NCI-H2171 (cell line): ENCODE measurements around the gene CLIC5.

Experiments used
- DNase-seq: peaks from one replicate; lab custom pipeline; 2025; lab: John Stamatoyannopoulos, UW

CLIC5 gene

GRCh38 chr6:45895569-45895968, 120.1 kb downstream of the CLIC5 start:
- DNase-seq: no peak

DNA sequence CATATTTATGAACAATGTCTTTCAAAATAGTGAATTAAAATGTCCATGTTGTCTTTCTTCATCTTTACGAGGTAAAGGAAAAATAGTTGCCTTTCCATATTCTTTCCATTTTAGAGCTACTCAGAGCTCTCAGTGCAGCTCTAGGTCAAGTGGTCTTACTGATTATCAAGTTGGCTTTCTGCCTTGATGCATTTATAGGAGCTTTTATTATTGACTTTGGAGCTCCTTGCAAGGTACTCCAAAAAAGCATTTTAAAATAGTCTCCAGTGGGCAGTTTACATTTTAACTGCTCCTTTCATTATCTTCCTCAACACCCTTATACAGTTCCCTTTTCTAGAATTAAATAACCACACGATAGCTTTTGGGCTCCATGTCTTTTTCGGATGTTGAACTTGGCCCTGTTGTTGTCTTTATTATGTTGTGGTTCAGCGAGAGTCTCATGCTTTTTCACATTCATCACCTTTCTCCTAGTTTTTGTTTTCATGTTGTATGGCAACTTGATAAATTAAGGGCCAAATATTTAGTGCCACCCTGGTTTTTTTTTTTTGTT, 122.9 kb downstream of the CLIC5 start:
- no peak for DNase-seq

DNA sequence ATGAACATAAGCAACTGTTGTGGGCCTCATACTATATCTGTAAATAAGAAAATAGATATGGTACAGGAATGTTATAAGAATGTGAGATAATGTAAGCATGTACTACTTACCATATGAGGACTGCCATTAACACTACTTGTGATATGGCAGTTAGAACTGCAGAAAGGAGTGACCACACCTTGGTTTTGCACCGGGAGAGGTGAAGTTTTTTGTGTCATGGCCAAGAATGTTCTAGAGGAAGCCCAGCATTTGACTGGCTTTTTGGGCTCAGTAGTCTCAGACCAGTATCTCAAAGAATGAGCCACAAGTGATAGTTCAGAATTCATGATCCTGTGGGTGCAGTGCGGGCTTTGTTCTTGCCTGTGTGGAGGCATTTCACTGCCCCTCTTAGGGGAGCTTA, 123.5 kb downstream of the CLIC5 start:
- DNase-seq: no peak

GRCh38 chr6:45886776-45887175, 128.9 kb downstream of the CLIC5 start:
- no peak for DNase-seq

GRCh38 chr6:45884336-45884735, 131.3 kb downstream of the CLIC5 start:
- DNase-seq: no peak

DNA sequence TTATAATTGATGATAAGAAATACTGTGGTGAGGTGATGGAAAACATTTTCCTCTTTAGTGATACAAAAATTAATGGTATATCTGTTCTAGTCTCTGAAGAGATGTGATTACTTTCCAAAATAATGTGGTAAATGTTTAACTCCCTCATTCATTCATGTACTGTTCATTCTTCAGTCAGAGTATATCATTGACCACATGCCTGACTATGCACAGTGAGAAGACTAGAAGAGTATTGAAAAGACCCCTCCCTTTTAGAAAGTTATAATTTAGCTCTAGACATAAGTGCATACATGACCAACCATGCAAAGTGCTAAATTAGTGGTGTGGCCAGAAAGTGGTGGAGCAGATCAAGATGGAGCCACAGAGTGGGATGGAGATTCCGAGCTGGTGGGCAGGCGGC, 133.0 kb downstream of the CLIC5 start:
- DNase-seq: no peak

DNA sequence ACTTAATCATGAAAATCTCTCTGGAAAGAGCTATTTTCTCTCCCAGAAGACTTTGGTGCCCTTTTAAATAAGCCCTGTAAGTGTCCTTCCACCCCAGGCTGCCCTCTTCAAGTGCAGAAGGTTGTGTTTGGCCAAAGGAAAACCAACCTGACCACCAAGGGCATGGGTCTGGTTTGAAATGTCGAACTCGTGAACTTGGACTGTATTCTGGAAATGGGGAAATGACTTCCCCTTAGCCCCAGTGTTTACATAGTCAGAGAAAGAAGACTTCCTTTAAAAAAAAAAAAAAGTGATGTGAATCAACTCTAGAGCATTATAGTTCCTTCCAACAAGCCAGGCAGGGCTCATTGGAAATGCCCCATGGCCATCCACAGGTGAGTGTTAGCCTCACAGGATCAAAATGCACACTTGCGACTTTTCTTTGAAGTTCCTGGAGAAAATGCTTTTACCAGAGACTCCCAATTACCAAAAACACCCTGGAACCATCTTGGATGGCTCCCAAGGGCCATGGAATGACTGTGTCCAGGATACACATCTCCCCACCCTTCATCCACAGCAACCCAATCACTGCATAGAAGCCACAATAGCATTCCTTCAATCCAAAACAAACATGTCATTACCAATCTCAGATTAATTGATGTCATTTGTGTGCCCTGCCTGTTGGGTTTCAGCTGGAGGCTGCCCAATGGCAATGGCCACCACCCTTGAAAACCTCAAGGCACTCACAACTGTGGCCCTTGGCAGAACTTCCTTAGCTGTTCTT, 133.8 kb downstream of the CLIC5 start:
- no peak for DNase-seq

DNA sequence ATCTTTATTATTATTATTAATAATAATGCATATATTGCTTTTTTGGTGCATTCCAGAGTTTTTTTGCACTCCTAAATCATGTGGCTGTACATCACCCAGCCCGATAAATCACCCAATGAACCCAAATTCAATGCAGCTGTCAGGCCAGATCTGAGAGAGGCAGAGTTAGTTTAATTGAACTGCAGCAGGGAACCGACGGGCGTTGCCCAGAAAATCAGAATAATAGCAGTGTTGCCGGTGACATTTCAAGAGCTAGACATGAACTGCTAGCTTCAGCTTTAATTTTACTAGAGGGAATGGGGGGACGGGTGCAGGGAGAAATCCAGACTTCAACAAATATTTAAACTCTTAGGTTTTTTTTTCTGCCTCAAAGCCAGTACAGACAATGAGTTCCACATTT, 135.0 kb downstream of the CLIC5 start:
- no peak for DNase-seq

DNA sequence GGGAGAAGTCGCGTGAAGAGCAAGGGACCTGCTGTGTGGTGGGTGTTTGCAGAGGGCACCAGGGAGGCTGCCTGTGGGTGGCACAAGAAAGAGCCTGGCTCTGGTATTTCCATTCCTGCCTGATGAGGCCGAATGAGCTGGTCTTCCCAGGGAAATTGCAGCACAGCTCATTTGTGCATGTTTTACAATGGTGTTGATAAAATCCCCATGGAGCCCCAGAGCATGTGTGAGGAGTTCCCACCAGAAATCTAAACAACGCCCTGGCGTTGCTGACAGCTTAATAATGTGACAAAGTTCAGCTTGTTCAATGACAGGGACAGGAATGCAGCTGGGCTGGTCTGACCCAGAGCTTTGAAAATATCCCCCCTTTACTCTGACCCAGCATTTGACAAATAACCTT, 135.5 kb downstream of the CLIC5 start:
- DNase-seq: no peak

- no peak for DNase-seq
These were observed 137.6 kb downstream of the CLIC5 start for GRCh38 chr6:45877970-45878590.

- no peak for DNase-seq
These were observed 142.8 kb downstream of the CLIC5 start for GRCh38 chr6:45872827-45873365.

GRCh38 chr6:45870531-45870930, 145.1 kb downstream of the CLIC5 start:
- no peak for DNase-seq

- no peak for DNase-seq
These were observed 151.0 kb downstream of the CLIC5 start for GRCh38 chr6:45864651-45865050.

GRCh38 chr6:45858691-45859090, 157.0 kb downstream of the CLIC5 start:
- no peak for DNase-seq

DNA sequence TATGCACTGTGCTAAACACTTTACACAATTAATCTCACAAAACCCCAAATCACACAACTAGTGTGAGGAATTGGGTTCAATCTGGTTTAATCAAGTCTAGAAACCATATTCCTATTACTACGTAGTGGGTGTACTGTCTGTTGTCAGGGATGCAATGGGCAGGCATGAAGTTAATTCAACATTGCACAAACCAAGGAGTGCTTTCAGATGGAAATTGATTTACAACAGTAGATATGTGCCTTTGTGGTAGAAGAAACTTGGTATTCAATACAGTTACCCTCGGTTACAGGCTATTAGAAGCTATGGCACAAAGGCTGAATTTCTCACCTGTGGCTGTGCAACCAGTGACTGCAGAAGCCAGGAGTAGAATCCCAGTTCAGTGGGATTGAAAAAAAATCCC, 157.8 kb downstream of the CLIC5 start:
- no peak for DNase-seq

DNA sequence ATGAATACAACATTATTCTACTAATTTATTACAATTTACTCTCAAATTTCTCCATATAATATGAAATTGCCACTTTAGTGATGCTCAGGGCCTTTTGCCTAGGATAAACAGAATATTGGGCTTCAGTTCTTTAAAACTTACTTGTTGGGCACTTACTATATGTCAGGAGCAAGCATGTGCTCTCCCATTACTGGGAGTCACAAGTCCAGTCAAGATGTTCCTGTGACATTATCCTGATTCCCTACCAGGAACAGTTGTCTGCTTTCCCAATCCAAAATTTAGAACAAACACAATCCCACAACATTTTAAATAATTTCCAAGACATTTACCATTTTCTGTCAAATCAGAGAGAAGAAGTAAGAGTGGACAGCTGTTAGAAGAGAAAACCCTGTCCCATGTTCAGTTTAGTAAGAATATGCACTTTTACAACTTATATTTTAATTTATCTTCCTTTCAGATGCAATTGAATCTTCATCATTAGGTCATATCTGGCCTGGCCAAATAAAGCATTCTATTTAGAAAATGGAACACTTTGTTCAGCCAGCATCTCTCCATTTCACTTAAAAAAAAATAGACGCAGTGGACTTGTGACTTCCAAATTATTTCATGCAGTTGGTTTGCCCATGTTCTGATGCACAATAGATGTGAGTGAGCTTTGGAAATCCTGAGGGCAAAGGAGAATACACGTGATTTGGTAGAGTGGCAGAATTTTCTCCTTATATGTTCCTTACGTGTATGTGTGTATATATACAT, 159.8 kb downstream of the CLIC5 start:
- DNase-seq: no peak

DNA sequence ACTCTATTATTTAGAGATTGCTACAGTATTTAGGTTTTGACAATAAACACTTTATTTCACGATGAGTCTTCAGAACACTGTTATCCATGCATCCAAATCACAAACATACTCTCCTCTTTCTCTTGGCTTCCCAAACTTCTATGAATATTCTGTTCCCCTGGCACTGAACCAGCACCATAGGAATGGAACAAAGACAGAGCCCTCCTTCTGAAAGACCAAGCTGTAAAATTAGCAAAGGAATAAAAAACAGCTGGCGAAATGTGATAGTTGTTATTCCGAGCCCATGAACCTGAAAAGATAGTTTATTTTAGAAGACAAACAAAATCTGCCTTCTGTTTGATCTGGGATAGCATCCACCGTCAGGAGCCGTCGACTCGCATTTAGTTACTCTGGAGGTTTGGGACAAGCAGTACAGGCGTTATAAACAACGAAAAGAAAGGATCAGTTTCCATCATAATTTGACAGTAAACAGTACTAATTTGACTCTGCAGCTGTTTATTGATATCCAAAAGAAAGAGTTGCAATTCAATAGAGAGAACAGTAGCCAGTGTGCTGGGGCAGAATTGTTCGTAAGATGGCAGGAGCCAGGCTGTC, 161.4 kb downstream of the CLIC5 start:
- DNase-seq: no peak

DNA sequence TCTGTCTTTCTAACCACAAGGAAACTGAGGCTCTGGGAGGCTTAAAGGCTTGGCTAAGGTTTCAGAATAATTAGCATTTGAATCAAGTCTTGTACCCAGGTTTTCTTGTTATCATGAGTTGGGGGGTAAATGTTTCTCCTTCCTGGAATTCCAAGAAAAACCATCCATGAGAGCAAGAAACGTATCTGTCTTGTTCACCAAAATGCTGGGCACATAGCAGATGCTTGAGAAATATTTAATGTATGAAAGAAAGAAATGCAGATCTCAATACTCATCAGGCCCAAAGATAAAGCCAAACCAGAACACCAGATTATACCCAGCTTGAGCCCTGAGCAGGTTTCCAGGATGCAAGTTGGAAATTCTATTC, 164.6 kb downstream of the CLIC5 start:
- DNase-seq: no peak

GRCh38 chr6:45850378-45851033, 165.2 kb downstream of the CLIC5 start:
- DNase-seq: no peak

GRCh38 chr6:45845567-45845966, 170.1 kb downstream of the CLIC5 start:
- no peak for DNase-seq

GRCh38 chr6:45844986-45845385, 170.7 kb downstream of the CLIC5 start:
- no peak for DNase-seq
